HepG2 (cell line): Measurements from ENCODE around the gene CEBPE. TPM values are rescaled to one million over a fixed set of nuclear protein-coding genes. Genes with fewer than 3 reads are reported as not detected.

Experiments used
- ELF3 ChIP-seq: IDR thresholded peaks from 2 replicates; pipeline ENCODE4 v1.6.1; 2016; ENCODE audit warnings: missing genetic modification reagents, missing compliant biosample characterization
- HIC2 ChIP-seq: sonication (generic); formaldehyde crosslinking; IDR thresholded peaks from 2 replicates; pipeline ENCODE4 v1.9.0; 2022; ENCODE audit warnings: low read depth, missing genetic modification reagents
- NFYB ChIP-seq: sonication (generic); formaldehyde crosslinking; IDR thresholded peaks from 2 replicates; pipeline ENCODE4 v1.4.0; 2020; ENCODE audit warnings: missing genetic modification reagents
- PRPF4 ChIP-seq: fragments of 200-400 bp; formaldehyde crosslinking; IDR thresholded peaks from 2 replicates; pipeline ENCODE4 v1.6.1; 2016; ENCODE audit warnings: low read length, low read depth; ENCODE audit not compliant: poor library complexity, severe bottlenecking
- RBAK ChIP-seq: sonication (generic); formaldehyde crosslinking; IDR thresholded peaks from 2 replicates; pipeline ENCODE4 v1.5.1; 2020; ENCODE audit warnings: mild to moderate bottlenecking, missing genetic modification reagents
- RERE ChIP-seq: IDR thresholded peaks from 2 replicates; pipeline ENCODE4 v1.6.1; 2016; ENCODE audit warnings: low read depth, missing genetic modification reagents, missing compliant biosample characterization
- SIN3B ChIP-seq: fragments of 150-350 bp; IDR thresholded peaks from 2 replicates; pipeline ENCODE4 v1.6.1; 2014; ENCODE audit warnings: low read length
- ZBTB40 ChIP-seq, 2 experiments: fragments of 450-650 bp in 1 of 2; sonication (generic) in 1 of 2; formaldehyde crosslinking in 1 of 2; IDR thresholded peaks; 2 replicates each; pipeline versions ENCODE4 v1.6.1 to v1.8.0; 2016 to 2022; ENCODE audit warnings: antibody characterized with exemption in 1 of 2, mild to moderate bottlenecking in 1 of 2, missing genetic modification reagents in 1 of 2
- ZEB1 ChIP-seq: IDR thresholded peaks from 2 replicates; pipeline ENCODE4 v1.6.1; 2012; ENCODE audit warnings: mild to moderate bottlenecking, low read depth, inconsistent platforms; ENCODE audit not compliant: insufficient replicate concordance
- ZFP90 ChIP-seq: sonication (generic); formaldehyde crosslinking; IDR thresholded peaks from 2 replicates; pipeline ENCODE4 v1.8.0; 2022; ENCODE audit warnings: missing genetic modification reagents, mild to moderate bottlenecking, inconsistent platforms, borderline replicate concordance
- polyA plus RNA-seq, 8 experiments: library from polyadenylated mRNA; depleted of rRNA in 3 of 8; stranded (reverse) in 7 of 8; unstranded in 1 of 8; fragments of >200 nt; fragmentation: Illumina TruSeq in 4 of 8; extraction: Trizol in 4 of 8; gene quantifications; 2 replicates each; pipeline versions ENCODE4 v1.2.1 to v1.2.3, GENCODE V29; 2011 to 2016; ENCODE audit warnings: low read depth in 4 of 8, missing spikeins in 1 of 8, mixed read lengths in 1 of 8; ENCODE audit not compliant: insufficient read depth in 1 of 8
- total RNA-seq, 5 experiments: library from RNA; depleted of rRNA; stranded (reverse); fragments of >200 nt; fragmentation: Illumina TruSeq; extraction: Trizol; gene quantifications; 2 replicates each; pipeline ENCODE4 v1.2.3, GENCODE V29; 2016; ENCODE audit warnings: low read depth in 1 of 5

CEBPE gene
- total and polyA plus RNA-seq, 2 of the 13 experiments (the other 11 are each of a cell fraction or from before 2014, with no cell fraction given): 0.09 to 0.11 TPM

GRCh38 chr14:23070262-23071129 is 48.6 kb downstream of the CEBPE start (continued):
- no peak for TF ChIP-seq RERE (CRISPR knock-in tag)
- no peak for TF ChIP-seq SIN3B
- TF ChIP-seq ZFP90: no peak
- no peak for TF ChIP-seq HIC2
- TF ChIP-seq ZEB1: no peak
- no peak for TF ChIP-seq ZBTB40 (IDR thresholded peaks at IDR 0.05)
- no peak for TF ChIP-seq ZBTB40 (CRISPR knock-in tag; IDR thresholded peaks at IDR 0.05)
- TF ChIP-seq RBAK: no peak
- TF ChIP-seq NFYB (CRISPR knock-in tag): 0 out of 2 replicates have a peak, but pooled peaks have one; percentile 1
- no peak for TF ChIP-seq PRPF4
- TF ChIP-seq ELF3: no peak
